ENCODE data around the gene TWNK. TPM values are rescaled to one million over a fixed set of nuclear protein-coding genes. Genes with fewer than 3 reads are reported as not detected.

The TWNK gene
- total RNA-seq, 1 experiment from 2014 or later = 13.8 TPM

DNA sequence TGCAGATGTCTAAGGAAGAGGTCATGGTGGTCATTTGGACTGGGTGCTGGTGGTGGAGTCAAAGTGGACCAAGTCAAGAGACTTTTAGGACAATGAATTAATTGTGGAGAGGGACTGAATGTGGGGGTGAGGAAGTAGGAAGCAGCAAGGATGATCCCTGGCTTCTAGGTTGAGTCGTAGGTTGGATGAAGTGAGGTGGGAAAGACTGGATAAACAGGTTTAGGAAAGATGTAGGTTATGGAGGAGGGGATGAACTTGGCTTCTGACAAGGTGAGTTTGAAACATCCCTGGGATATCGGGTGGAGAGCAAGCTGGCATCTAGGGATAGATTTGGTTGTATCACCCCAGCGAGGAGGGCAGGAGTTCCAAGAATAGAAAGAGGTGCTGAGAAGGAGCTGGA is 10.4 kb upstream of the TWNK start:
- Mint-ChIP-seq H3K9me3 (ENCODE audit: low read depth, unreplicated experiment) (no peaks in the 10 kb centered on the region), H3K27me3 (ENCODE audit: unreplicated experiment) (no peaks in the 10 kb centered on the region), H3K4me3 (ENCODE audit: low read depth, unreplicated experiment) (no peak overlapping the region), H3K36me3 (ENCODE audit: insufficient read depth, unreplicated experiment) (peaks cover 14% of the 10 kb centered on the region), H3K27ac (ENCODE audit: unreplicated experiment) (no peak overlapping the region), H3K4me1 (ENCODE audit: low read depth, unreplicated experiment) (peaks cover 13% of the 10 kb centered on the region)
- CTCF ChIA-PET = no interaction called here
- TF ChIP-seq, protein P1, sequence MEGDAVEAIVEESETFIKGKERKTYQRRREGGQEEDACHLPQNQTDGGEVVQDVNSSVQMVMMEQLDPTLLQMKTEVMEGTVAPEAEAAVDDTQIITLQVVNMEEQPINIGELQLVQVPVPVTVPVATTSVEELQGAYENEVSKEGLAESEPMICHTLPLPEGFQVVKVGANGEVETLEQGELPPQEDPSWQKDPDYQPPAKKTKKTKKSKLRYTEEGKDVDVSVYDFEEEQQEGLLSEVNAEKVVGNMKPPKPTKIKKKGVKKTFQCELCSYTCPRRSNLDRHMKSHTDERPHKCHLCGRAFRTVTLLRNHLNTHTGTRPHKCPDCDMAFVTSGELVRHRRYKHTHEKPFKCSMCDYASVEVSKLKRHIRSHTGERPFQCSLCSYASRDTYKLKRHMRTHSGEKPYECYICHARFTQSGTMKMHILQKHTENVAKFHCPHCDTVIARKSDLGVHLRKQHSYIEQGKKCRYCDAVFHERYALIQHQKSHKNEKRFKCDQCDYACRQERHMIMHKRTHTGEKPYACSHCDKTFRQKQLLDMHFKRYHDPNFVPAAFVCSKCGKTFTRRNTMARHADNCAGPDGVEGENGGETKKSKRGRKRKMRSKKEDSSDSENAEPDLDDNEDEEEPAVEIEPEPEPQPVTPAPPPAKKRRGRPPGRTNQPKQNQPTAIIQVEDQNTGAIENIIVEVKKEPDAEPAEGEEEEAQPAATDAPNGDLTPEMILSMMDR (IDR thresholded peaks at IDR 0.05; ENCODE audit: unreplicated experiment) = no peak
- intact Hi-C loops (cut with micrococcal nuclease; ENCODE audit: unreplicated experiment) = no loop called here
- DNase-seq = no peak
- BruUV-seq (replicated peaks) = no TSS peak

DNA sequence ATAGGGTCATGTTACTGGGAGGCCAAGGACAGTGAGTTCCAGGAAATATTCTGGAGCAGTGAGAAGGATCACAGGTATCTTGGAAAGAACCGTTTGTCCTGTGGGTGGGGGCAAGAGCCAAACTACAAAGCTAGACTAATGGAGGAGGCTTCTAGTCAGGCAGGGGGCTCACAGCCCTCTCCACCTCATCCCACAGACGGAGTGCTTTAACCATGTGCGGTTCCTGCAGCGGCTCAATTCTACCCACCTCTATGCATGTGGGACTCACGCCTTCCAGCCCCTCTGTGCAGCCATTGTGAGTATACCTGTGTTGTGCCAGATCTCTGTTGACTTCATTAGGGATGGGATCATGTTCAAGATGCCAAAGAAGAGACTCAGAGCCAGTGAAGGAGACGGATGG is 9.9 kb upstream of the TWNK start:
- intact Hi-C loops (cut with micrococcal nuclease; ENCODE audit: unreplicated experiment) = no loop called here
- H3K4me3 Mint-ChIP-seq (ENCODE audit: low read depth, unreplicated experiment) = no peak overlapping the region
- H3K27me3 Mint-ChIP-seq (ENCODE audit: unreplicated experiment) = no peaks in the 10 kb centered on the region
- H3K27ac Mint-ChIP-seq (ENCODE audit: unreplicated experiment) = no peak overlapping the region
- H3K36me3 Mint-ChIP-seq (ENCODE audit: insufficient read depth, unreplicated experiment) = peaks cover 14% of the 10 kb centered on the region
- TF ChIP-seq, protein P1 (IDR thresholded peaks at IDR 0.05; ENCODE audit: unreplicated experiment) = no peak
- CTCF ChIA-PET = no interaction called here
- no TSS peak for BruUV-seq (replicated peaks)
- peaks cover 11% of the 10 kb centered on the region for H3K4me1 Mint-ChIP-seq (ENCODE audit: low read depth, unreplicated experiment)
- no peak for DNase-seq
- no peaks in the 10 kb centered on the region for H3K9me3 Mint-ChIP-seq (ENCODE audit: low read depth, unreplicated experiment)

DNA sequence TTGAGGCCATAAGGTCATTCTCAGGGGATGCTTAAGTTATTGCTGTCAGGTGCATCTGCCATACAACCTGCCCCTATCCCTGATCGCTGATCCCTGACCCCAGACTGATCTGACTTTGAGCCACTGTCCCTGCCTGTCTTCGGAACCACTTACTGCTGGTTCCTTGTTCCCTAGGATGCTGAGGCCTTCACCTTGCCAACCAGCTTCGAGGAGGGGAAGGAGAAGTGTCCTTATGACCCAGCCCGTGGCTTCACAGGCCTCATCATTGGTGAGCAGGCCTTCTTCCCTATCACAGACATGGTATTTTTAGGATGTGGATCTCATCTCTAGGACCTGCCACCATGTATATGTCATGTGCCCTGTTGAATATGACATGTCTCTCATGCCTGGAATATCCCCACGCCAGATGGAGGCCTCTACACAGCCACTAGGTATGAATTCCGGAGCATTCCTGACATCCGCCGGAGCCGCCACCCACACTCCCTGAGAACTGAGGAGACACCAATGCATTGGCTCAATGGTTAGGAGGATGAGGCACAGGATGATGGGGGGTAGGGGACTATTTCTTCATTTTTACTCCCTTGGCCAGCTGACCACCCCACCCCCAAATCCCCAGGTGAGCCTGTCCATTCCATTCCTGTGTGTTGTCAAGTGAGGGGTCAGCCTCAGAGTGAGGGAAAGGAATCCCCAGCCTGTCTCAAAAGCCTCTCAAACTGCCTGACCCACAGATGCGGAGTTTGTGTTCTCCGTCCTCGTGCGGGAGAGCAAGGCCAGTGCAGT is 9.0 kb upstream of the TWNK start:
- DNase-seq = no peak
- CTCF ChIA-PET = no interaction called here
- H3K9me3 Mint-ChIP-seq (ENCODE audit: low read depth, unreplicated experiment) = no peaks in the 10 kb centered on the region
- H3K27ac Mint-ChIP-seq (ENCODE audit: unreplicated experiment) = no peak overlapping the region
- H3K4me1 Mint-ChIP-seq (ENCODE audit: low read depth, unreplicated experiment) = peaks cover 11% of the 10 kb centered on the region
- H3K27me3 Mint-ChIP-seq (ENCODE audit: unreplicated experiment) = no peaks in the 10 kb centered on the region
- BruUV-seq (replicated peaks) = no TSS peak
- H3K36me3 Mint-ChIP-seq (ENCODE audit: insufficient read depth, unreplicated experiment) = peaks cover 14% of the 10 kb centered on the region
- intact Hi-C loops (cut with micrococcal nuclease; ENCODE audit: unreplicated experiment) = no loop called here
- TF ChIP-seq, protein P1 (IDR thresholded peaks at IDR 0.05; ENCODE audit: unreplicated experiment) = no peak
- H3K4me3 Mint-ChIP-seq (ENCODE audit: low read depth, unreplicated experiment) = no peak overlapping the region

- no peak overlapping the region for H3K4me3 Mint-ChIP-seq (ENCODE audit: low read depth, unreplicated experiment)
- no peaks in the 10 kb centered on the region for H3K27me3 Mint-ChIP-seq (ENCODE audit: unreplicated experiment)
- BruUV-seq (replicated peaks) = no TSS peak
- H3K27ac Mint-ChIP-seq (ENCODE audit: unreplicated experiment) = no peak overlapping the region
- peaks cover 11% of the 10 kb centered on the region for H3K4me1 Mint-ChIP-seq (ENCODE audit: low read depth, unreplicated experiment)
- intact Hi-C loops (cut with micrococcal nuclease; ENCODE audit: unreplicated experiment) = no loop called here
- CTCF ChIA-PET = no interaction called here
- DNase-seq = no peak
- H3K36me3 Mint-ChIP-seq (ENCODE audit: insufficient read depth, unreplicated experiment) = peaks cover 14% of the 10 kb centered on the region
- TF ChIP-seq, protein P1 (IDR thresholded peaks at IDR 0.05; ENCODE audit: unreplicated experiment) = no peak
- H3K9me3 Mint-ChIP-seq (ENCODE audit: low read depth, unreplicated experiment) = no peaks in the 10 kb centered on the region
These were observed 8.5 kb upstream of the TWNK start for GRCh38 chr10:100978901-100979195.
